ENCODE results near the gene GPR89A. TPM values are rescaled to one million over a fixed set of nuclear protein-coding genes. Genes with fewer than 3 reads are reported as not detected.
"Not testable (repeated sequence)": the region's sequence is repeated elsewhere in the genome, so short reads cannot be mapped to it uniquely, and the experiment has no call there.

GPR89A gene
- total RNA-seq, 1 experiment from 2014 or later, result 33.7 TPM

DNA sequence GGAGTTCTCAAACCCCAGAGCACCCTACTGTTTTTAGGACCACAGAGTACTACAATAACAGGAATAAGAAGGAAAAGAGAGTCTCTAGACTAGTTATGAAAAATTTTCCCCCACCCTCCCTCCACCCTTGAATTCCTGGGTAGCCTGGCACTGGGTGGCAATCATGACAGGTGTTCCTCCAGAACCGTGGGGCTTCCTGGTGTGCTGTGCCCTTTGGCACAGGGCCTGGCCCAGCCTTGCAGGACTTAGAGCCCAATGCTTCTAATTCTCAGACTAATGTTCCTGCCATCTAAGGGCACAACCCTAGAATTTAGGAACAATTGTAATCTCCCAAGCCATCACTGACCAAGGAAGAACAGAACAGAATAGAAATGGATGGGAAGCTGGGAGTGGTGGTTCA, 110.0 kb downstream of the GPR89A start:
- DNase-seq (ENCODE audit: low spot score), result no peak

DNA sequence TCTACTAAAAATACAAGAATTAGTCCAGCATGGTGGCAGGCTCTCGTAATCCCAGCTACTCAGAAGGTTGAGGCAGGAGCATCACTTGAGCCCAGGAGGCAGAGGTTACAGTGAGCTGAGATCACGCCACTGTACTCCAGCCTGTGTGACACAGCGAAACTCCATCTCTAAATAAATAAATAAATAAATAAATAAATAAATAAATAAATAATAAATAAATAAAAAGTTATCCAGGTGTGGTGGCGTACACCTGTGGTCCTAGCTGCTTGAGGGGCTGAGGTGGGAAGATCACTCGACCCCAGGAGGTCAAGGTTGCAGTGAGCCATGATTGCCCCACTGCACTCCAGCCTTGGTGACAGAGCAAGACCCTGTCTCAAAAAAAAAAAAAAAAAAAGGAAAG, 110.7 kb downstream of the GPR89A start:
- not testable (repeated sequence) for DNase-seq (ENCODE audit: low spot score)

GRCh38 chr1:145719230-145720079, 111.7 kb downstream of the GPR89A start, which contains the start of gene CD160:
TSS of gene CD160 (plus strand) at chr1:145719499. CDS start at chr1:145728328, 8,829 bp downstream.
- DNase-seq (ENCODE audit: low spot score), result no peak

Other genes with a start within 250 kb of the GPR89A start
- gene NBPF20, start 182.4 kb upstream of the GPR89A start, total RNA-seq (2014; rRNA removed; shearing (Covaris generic)), result 0.25 and 1.2 TPM in 2 replicates
- gene PDZK1, start 99.4 kb downstream of the GPR89A start, total RNA-seq (2014; rRNA removed; shearing (Covaris generic)), result not detected in 2 replicates
- not detected in 2 replicates for gene CD160, start 111.5 kb downstream of the GPR89A start, total RNA-seq (2014; rRNA removed; shearing (Covaris generic))
- 6.3 and 6.6 TPM in 2 replicates for gene RNF115, start 216.1 kb downstream of the GPR89A start, total RNA-seq (2014; rRNA removed; shearing (Covaris generic))
- gene POLR3C, start 216.2 kb downstream of the GPR89A start, total RNA-seq (2014; rRNA removed; shearing (Covaris generic)), result 30.1 and 34.9 TPM in 2 replicates
- 10.1 and 10.3 TPM in 2 replicates for gene NUDT17, start 237.6 kb downstream of the GPR89A start, total RNA-seq (2014; rRNA removed; shearing (Covaris generic))